OCI-LY7 (cell line): ENCODE data around the gene ADAMTS2. TPM values are rescaled to one million over a fixed set of nuclear protein-coding genes. Genes with fewer than 3 reads are reported as not detected.

Experiments
- BruUV-seq: library from RNA; stranded (reverse); fragments of 400-500 nt; replicated peaks from 2 replicates; lab custom pipeline; 2021; lab: Mats Ljungman, UMichigan
- CTCF ChIA-PET: fragments of 300-600 bp; sonication (Branson Sonifier 250); formaldehyde crosslinking; loops from one replicate; lab custom pipeline; 2022; ENCODE audit warnings: antibody characterized with exemption; ENCODE audit not compliant: unreplicated experiment; lab: Charles Lee
- POLR2A ChIA-PET: fragments of 300-600 bp; sonication (Branson Sonifier 250); formaldehyde crosslinking; loops from one replicate; lab custom pipeline; 2022; ENCODE audit warnings: antibody characterized with exemption; lab: Charles Lee
- DNase-seq: peaks from one replicate; pipeline ENCODE4 v3.0.0-alpha.2; 2015; ENCODE audit warnings: low spot score
- H2AFZ ChIP-seq: fragments of 200-600 bp; sonication (generic), shearing (Covaris generic); 2 replicates; pipeline ENCODE4 v1.6.1; 2014; ENCODE audit warnings: mild to moderate bottlenecking, antibody characterized with exemption, low read length, moderate library complexity
- H3K27ac ChIP-seq: fragments of 200-600 bp; sonication (generic); 2 replicates; pipeline ENCODE4 v1.5.1; 2014; ENCODE audit warnings: mixed run types, low read depth, mild to moderate bottlenecking, moderate library complexity, low read length, inconsistent platforms; ENCODE audit not compliant: poor library complexity, severe bottlenecking
- H3K36me3 ChIP-seq: fragments of 200-600 bp; sonication (generic); 2 replicates; pipeline ENCODE4 v1.6.1; 2014; ENCODE audit warnings: mild to moderate bottlenecking, antibody characterized with exemption, low read length, moderate library complexity, mixed read lengths; ENCODE audit not compliant: insufficient read depth
- H3K4me1 ChIP-seq: fragments of 200-600 bp; sonication (generic); 2 replicates; pipeline ENCODE4 v1.5.1; 2014; ENCODE audit warnings: mild to moderate bottlenecking, low read length; ENCODE audit not compliant: insufficient read depth, poor library complexity, severe bottlenecking
- H3K4me2 ChIP-seq: fragments of 200-600 bp; sonication (generic); 2 replicates; pipeline ENCODE4 v1.6.1; 2014; ENCODE audit warnings: mild to moderate bottlenecking, low read length
- H3K4me3 ChIP-seq: fragments of 200-600 bp; sonication (generic); 2 replicates; pipeline ENCODE4 v1.5.1; 2014; ENCODE audit warnings: mild to moderate bottlenecking, low read depth, low read length; ENCODE audit not compliant: poor library complexity, severe bottlenecking
- H3K79me2 ChIP-seq: fragments of 200-600 bp; sonication (generic); 2 replicates; pipeline ENCODE4 v1.6.1; 2016; ENCODE audit warnings: low read depth, mild to moderate bottlenecking, low read length, moderate library complexity, mixed read lengths; ENCODE audit not compliant: insufficient read depth
- H3K9me2 ChIP-seq: fragments of 200-600 bp; sonication (generic); 2 replicates; pipeline ENCODE4 v1.6.1; 2016; ENCODE audit warnings: mild to moderate bottlenecking, low read length, mixed read lengths; ENCODE audit not compliant: insufficient read depth
- H3K9me3 ChIP-seq: fragments of 200-600 bp; sonication (generic); 2 replicates; pipeline ENCODE4 v1.6.1; 2014; ENCODE audit warnings: mild to moderate bottlenecking, mixed run types, low read length, mixed read lengths
- H4K20me1 ChIP-seq: fragments of 200-600 bp; sonication (generic); 2 replicates; pipeline ENCODE4 v1.6.1; 2014; ENCODE audit warnings: mild to moderate bottlenecking, antibody characterized with exemption, low read length, moderate library complexity, mixed read lengths; ENCODE audit not compliant: insufficient read depth
- EZH2phosphoT487 ChIP-seq: fragments of 200-600 bp; sonication (generic); IDR thresholded peaks from 2 replicates; pipeline ENCODE4 v1.6.1; 2018; ENCODE audit warnings: low read depth, borderline replicate concordance, mild to moderate bottlenecking, mixed run types, antibody characterized with exemption, low read length, moderate library complexity, mixed read lengths
- intact Hi-C: fragments of 100-400 bp; cut with micrococcal nuclease; formaldehyde crosslinking; loops from one replicate; pipeline ENCODE4 v1.10.0; 2022; ENCODE audit not compliant: unreplicated experiment
- total RNA-seq, 2 experiments: library from RNA; depleted of rRNA in 1 of 2; stranded (reverse); fragments of >200 nt in 1 of 2; shearing (Covaris generic) in 1 of 2; gene quantifications; 2 replicates each; pipeline ENCODE4 v1.2.3, GENCODE V29; 2014 to 2022
- TF ChIP-seq, protein P1 (sequence below): fragments of 200-600 bp; sonication (generic); conservative IDR thresholded peaks from 2 replicates; pipeline ENCODE4 v1.5.1; 2014; ENCODE audit warnings: mild to moderate bottlenecking, antibody characterized with exemption, low read length, moderate library complexity, mixed read lengths

ADAMTS2 gene
- total RNA-seq, 2 experiments from 2014 or later, result not detected

DNA sequence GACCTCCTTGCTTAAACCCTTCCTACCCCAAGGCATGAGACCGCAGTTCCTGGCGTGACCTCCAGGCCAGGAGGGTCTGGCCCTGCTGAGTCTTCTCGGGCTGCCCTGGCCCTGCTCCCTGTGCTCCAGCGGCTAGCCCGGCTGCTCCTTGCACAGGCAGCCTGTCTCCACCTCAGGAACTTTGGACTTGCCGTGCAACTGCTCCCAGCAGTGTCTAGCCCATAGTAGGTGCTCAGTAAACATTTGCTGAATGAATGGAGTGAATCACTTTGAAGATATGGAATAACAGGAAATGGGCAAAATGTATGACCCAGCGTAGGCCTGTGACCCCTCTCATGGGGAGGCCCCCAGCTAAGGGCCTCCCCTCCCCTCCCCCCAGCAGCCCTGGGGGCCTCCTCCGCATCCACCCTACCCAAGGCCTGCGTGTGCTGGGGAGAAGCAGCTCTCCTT is 158.0 kb downstream of the ADAMTS2 start:
- H3K27ac ChIP-seq, result no peak overlapping the region
- H2AFZ ChIP-seq, result no peak overlapping the region
- H4K20me1 ChIP-seq, result no peaks in the 10 kb centered on the region
- H3K4me3 ChIP-seq, result no peak overlapping the region
- CTCF ChIA-PET, result no interaction called here
- BruUV-seq, result no TSS peak
- intact Hi-C loops, result no loop called here
- no peak overlapping the region for H3K4me2 ChIP-seq
- POLR2A ChIA-PET, result no interaction called here
- no peaks in the 10 kb centered on the region for H3K4me1 ChIP-seq
- TF ChIP-seq, protein P1, sequence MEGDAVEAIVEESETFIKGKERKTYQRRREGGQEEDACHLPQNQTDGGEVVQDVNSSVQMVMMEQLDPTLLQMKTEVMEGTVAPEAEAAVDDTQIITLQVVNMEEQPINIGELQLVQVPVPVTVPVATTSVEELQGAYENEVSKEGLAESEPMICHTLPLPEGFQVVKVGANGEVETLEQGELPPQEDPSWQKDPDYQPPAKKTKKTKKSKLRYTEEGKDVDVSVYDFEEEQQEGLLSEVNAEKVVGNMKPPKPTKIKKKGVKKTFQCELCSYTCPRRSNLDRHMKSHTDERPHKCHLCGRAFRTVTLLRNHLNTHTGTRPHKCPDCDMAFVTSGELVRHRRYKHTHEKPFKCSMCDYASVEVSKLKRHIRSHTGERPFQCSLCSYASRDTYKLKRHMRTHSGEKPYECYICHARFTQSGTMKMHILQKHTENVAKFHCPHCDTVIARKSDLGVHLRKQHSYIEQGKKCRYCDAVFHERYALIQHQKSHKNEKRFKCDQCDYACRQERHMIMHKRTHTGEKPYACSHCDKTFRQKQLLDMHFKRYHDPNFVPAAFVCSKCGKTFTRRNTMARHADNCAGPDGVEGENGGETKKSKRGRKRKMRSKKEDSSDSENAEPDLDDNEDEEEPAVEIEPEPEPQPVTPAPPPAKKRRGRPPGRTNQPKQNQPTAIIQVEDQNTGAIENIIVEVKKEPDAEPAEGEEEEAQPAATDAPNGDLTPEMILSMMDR, result no peak
- TF ChIP-seq EZH2phosphoT487, result no peak
- no peaks in the 10 kb centered on the region for H3K9me3 ChIP-seq
- no peaks in the 10 kb centered on the region for H3K36me3 ChIP-seq
- DNase-seq, result no peak
- no peaks in the 10 kb centered on the region for H3K9me2 ChIP-seq
- H3K79me2 ChIP-seq, result no peaks in the 10 kb centered on the region

DNA sequence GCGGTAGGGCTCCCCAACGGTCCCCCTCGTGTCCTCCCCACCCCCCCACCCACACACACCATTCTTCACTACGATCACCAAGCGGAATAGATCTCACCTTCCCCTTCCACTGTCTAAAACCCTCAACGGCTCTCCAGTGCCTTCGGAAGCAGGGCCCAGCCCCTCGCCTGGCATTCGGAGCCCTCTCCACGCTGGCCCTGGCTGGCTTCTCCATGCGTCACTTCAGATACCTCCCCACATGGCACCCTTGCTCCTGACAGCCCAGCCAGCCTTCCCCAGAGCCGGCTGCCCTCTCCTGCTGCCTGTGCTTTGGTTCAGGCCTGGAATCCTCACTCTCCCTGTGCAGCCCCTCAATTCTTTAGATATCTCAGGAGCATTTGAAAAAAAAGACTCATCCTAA is 158.5 kb downstream of the ADAMTS2 start:
- Histone ChIP-seq H3K9me3 (no peaks in the 10 kb centered on the region), H3K4me2 (no peak overlapping the region), H3K4me1 (no peaks in the 10 kb centered on the region), H3K9me2 (no peaks in the 10 kb centered on the region), H3K27ac (no peak overlapping the region), H3K4me3 (no peak overlapping the region), H3K79me2 (no peaks in the 10 kb centered on the region), H4K20me1 (no peaks in the 10 kb centered on the region), H3K36me3 (no peaks in the 10 kb centered on the region), H2AFZ (no peak overlapping the region)
- POLR2A ChIA-PET, result no interaction called here
- no TSS peak for BruUV-seq
- CTCF ChIA-PET, result no interaction called here
- intact Hi-C loops, result no loop called here
- TF ChIP-seq EZH2phosphoT487, result no peak
- TF ChIP-seq, protein P1, result no peak
- DNase-seq, result no peak

DNA sequence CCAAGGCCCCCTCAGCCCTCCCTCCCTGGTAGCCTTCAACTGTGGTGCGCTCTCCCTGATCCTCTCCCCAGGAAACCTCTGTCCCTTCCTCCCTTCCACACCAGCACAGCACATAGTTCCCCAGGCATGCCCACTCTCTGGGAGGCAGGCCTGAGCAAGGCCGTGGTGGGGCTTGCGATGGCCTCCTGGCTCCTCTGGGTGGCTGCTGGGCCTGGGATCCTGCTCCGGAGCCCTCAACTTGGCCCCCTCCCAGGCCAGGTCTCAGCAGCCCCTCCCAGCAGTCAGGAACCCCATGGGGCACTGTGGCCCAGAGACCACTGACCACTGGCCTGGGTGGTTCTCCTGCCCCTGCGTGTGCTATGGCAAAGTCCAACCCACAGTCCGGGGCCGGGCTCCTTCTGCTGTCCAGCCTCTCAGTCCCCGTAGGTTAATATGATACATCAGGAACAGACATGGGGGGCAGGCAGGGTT is 159.3 kb downstream of the ADAMTS2 start:
- DNase-seq, result no peak
- no peak overlapping the region for H3K4me3 ChIP-seq
- H3K4me1 ChIP-seq, result no peaks in the 10 kb centered on the region
- no peak overlapping the region for H3K27ac ChIP-seq
- BruUV-seq, result no TSS peak
- intact Hi-C loops, result no loop called here
- no peak for TF ChIP-seq EZH2phosphoT487
- TF ChIP-seq, protein P1, result no peak
- no peaks in the 10 kb centered on the region for H3K79me2 ChIP-seq
- H4K20me1 ChIP-seq, result no peaks in the 10 kb centered on the region
- H3K4me2 ChIP-seq, result no peak overlapping the region
- no peaks in the 10 kb centered on the region for H3K36me3 ChIP-seq
- ChIA-PET CTCF (no interaction called here), POLR2A (no interaction called here)
- H2AFZ ChIP-seq, result no peak overlapping the region
- no peaks in the 10 kb centered on the region for H3K9me3 ChIP-seq
- H3K9me2 ChIP-seq, result no peaks in the 10 kb centered on the region
